Measurements from ENCODE around the gene PRKN. TPM values are rescaled to one million over a fixed set of nuclear protein-coding genes. Genes with fewer than 3 reads are reported as not detected.

Gene PRKN
- total RNA-seq, 2 donors from 2014 or later, result 8.3 to 8.4 TPM

GRCh38 chr6:161694995-161695394, 1032.6 kb downstream of the PRKN start:
- no peak overlapping the region for H3K27ac Mint-ChIP-seq
- peaks cover 13% of the 10 kb centered on the region for H3K27me3 Mint-ChIP-seq
- H3K4me1 Mint-ChIP-seq, result no peaks in the 10 kb centered on the region
- no peaks in the 10 kb centered on the region for H3K9me3 ChIP-seq (ENCODE audit: control insufficient read depth, low read length, poor library complexity, severe bottlenecking)
- H3K36me3 Mint-ChIP-seq (ENCODE audit: low read depth), result no peaks in the 10 kb centered on the region
- H3K4me3 Mint-ChIP-seq, result no peak overlapping the region
- ATAC-seq (no peak), DNase-seq (no peak)

GRCh38 chr6:161686655-161687054, 1040.9 kb downstream of the PRKN start:
- ATAC-seq, result no peak
- no peaks in the 10 kb centered on the region for H3K27me3 Mint-ChIP-seq

GRCh38 chr6:161684731-161685475, 1042.7 kb downstream of the PRKN start:
- Mint-ChIP-seq H3K27me3 (no peaks in the 10 kb centered on the region), H3K27ac (no peak overlapping the region), H3K36me3 (ENCODE audit: low read depth) (peaks cover 2% of the 10 kb centered on the region), H3K4me3 (no peak overlapping the region), H3K4me1 (no peaks in the 10 kb centered on the region)
- DNase-seq (no peak), ATAC-seq (no peak)
- no peaks in the 10 kb centered on the region for H3K9me3 ChIP-seq (ENCODE audit: control insufficient read depth, low read length, poor library complexity, severe bottlenecking)

More at GRCh38 chr6:161686655-161687054, 1040.9 kb downstream of the PRKN start:
- H3K27ac Mint-ChIP-seq, result no peak overlapping the region
- no peaks in the 10 kb centered on the region for H3K9me3 ChIP-seq (ENCODE audit: control insufficient read depth, low read length, poor library complexity, severe bottlenecking)
- DNase-seq, result no peak
- H3K4me1 Mint-ChIP-seq, result no peaks in the 10 kb centered on the region
- peaks cover 2% of the 10 kb centered on the region for H3K36me3 Mint-ChIP-seq (ENCODE audit: low read depth)
- H3K4me3 Mint-ChIP-seq, result no peak overlapping the region

DNA sequence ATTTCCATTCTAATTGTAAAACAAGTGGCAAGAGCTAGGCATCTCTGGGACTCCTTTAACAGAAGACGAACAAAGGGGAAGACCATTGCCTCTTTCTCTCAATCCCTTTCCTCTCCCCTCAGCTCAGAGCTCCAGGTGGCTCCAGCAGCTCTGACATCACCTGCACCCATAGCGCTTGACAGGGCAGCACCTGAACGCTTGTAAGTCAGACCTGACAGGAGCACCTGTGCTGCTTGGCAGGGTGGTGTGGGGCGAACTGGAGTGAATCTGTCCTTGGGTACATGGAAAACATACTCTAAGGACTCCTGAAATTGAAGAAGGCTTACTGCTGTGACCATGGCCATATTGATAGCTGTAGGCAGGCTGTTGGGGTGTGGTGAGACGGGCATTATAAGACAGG, 1044.2 kb downstream of the PRKN start:
- H3K36me3 Mint-ChIP-seq (ENCODE audit: low read depth), result peaks cover 2% of the 10 kb centered on the region
- no peaks in the 10 kb centered on the region for H3K27me3 Mint-ChIP-seq
- DNase-seq (no peak), ATAC-seq (no peak)
- no peaks in the 10 kb centered on the region for H3K4me1 Mint-ChIP-seq
- no peak overlapping the region for H3K27ac Mint-ChIP-seq
- no peaks in the 10 kb centered on the region for H3K9me3 ChIP-seq (ENCODE audit: control insufficient read depth, low read length, poor library complexity, severe bottlenecking)
- no peak overlapping the region for H3K4me3 Mint-ChIP-seq

GRCh38 chr6:161682982-161683381, 1044.6 kb downstream of the PRKN start:
- Mint-ChIP-seq H3K36me3 (ENCODE audit: low read depth) (peaks cover 2% of the 10 kb centered on the region), H3K4me1 (no peaks in the 10 kb centered on the region), H3K4me3 (no peak overlapping the region), H3K27ac (no peak overlapping the region), H3K27me3 (no peaks in the 10 kb centered on the region)
- no peaks in the 10 kb centered on the region for H3K9me3 ChIP-seq (ENCODE audit: control insufficient read depth, low read length, poor library complexity, severe bottlenecking)
- DNase-seq, result no peak
- ATAC-seq, result no peak

DNA sequence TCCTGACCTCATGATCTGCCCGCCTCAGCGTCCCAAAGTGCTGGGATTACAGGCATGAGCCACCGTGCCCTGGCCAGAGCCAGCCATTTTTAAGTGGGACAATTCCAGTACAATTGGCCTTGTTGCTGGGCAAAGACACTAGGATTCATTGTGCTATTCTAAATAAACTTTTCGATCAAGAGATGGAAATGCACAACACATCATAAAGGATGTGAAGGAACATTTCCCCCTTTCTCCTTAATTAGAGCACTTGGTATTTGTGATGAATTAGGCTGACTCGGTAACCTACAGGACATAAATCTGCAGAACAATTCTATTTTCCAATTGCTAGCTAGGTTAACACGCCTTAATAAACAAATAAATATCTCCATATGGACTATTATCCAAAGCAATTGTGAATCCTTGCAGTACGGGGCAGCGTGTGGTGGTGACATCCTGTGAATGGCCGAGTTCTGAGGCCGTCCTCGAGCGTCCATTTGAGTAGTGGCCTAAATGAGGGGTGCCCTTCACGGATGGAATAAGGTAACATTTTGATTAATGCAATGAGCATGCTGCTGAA, 1047.5 kb downstream of the PRKN start:
- Mint-ChIP-seq H3K4me3 (no peak overlapping the region), H3K27ac (no peak overlapping the region), H3K27me3 (no peaks in the 10 kb centered on the region), H3K36me3 (ENCODE audit: low read depth) (no peaks in the 10 kb centered on the region), H3K4me1 (no peaks in the 10 kb centered on the region)
- ATAC-seq (no peak), DNase-seq (no peak)
- H3K9me3 ChIP-seq (ENCODE audit: control insufficient read depth, low read length, poor library complexity, severe bottlenecking), result no peaks in the 10 kb centered on the region

DNA sequence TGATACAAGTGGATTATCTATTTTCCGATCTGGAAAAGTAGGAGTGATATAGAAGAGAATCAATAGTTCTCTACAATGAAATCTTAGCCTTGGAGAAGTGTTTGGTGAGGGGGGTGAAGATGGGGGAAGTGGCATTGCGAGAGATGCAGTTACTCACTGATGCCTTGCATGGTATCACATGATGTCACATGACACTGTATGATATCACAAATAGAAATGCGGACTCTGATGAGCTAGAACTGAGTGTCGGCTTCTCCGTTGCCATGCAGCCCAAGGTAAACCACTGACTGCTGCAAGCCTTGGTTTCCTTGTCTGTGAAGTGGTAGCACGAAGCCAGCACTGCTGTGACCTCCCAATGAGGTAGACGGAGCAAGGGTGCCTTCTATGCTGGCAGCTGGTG, 1050.4 kb downstream of the PRKN start:
- no peak for ATAC-seq
- no peaks in the 10 kb centered on the region for H3K36me3 Mint-ChIP-seq (ENCODE audit: low read depth)
- H3K27me3 Mint-ChIP-seq, result no peaks in the 10 kb centered on the region

GRCh38 chr6:161676586-161676985, 1051.0 kb downstream of the PRKN start:
- DNase-seq, result no peak
- no peaks in the 10 kb centered on the region for H3K27me3 Mint-ChIP-seq
- no peak for ATAC-seq
- H3K27ac Mint-ChIP-seq, result no peak overlapping the region
- no peaks in the 10 kb centered on the region for H3K36me3 Mint-ChIP-seq (ENCODE audit: low read depth)
- H3K9me3 ChIP-seq (ENCODE audit: control insufficient read depth, low read length, poor library complexity, severe bottlenecking), result no peaks in the 10 kb centered on the region
- no peak overlapping the region for H3K4me3 Mint-ChIP-seq
- H3K4me1 Mint-ChIP-seq, result no peaks in the 10 kb centered on the region

More for the DNA sequence above, 1050.4 kb downstream of the PRKN start:
- no peak for DNase-seq
- H3K9me3 ChIP-seq (ENCODE audit: control insufficient read depth, low read length, poor library complexity, severe bottlenecking), result no peaks in the 10 kb centered on the region
- Mint-ChIP-seq H3K4me1 (no peaks in the 10 kb centered on the region), H3K4me3 (no peak overlapping the region), H3K27ac (no peak overlapping the region)

DNA sequence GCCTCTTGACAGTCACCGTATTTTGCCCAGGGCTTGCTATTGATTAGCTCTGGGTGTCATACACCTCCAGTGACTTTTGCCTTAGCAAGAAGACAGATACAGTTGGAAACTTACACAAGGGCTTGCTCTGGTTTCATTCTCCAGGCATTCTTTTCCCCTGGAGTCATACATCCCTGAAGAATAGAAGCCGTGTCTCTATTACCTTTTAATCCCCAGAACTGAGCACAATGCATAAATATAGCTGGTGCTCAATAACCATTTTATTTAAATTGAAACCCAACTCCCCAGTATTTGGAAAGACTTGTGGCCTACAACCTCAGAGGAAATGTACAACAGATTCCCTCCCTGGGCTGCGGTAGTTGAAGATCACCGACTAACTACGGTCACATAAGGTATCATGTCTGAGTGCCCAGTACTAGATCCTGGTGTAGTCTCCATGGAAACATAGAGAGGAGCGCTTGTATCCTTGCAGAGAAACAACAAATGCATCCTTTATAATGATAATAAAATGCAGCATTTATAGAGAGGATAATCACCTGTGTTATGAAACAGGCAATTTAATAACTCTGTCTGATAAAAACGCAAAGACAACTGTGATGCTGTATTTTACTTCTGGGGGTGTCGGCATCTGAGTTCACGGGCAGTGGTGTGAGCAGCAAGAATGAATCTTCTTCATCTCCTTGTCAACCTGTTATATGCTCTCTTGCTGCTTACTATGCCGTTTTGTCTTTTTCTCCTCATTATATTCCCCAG, 1052.5 kb downstream of the PRKN start:
- Mint-ChIP-seq H3K27me3 (no peaks in the 10 kb centered on the region), H3K4me1 (no peaks in the 10 kb centered on the region), H3K4me3 (no peak overlapping the region), H3K36me3 (ENCODE audit: low read depth) (no peaks in the 10 kb centered on the region), H3K27ac (no peak overlapping the region)
- no peak for DNase-seq
- no peak for ATAC-seq
- no peaks in the 10 kb centered on the region for H3K9me3 ChIP-seq (ENCODE audit: control insufficient read depth, low read length, poor library complexity, severe bottlenecking)

GRCh38 chr6:161673026-161673425, 1054.5 kb downstream of the PRKN start:
- no peak overlapping the region for H3K4me3 Mint-ChIP-seq
- H3K9me3 ChIP-seq (ENCODE audit: control insufficient read depth, low read length, poor library complexity, severe bottlenecking), result no peaks in the 10 kb centered on the region
- H3K27ac Mint-ChIP-seq, result no peak overlapping the region
- H3K4me1 Mint-ChIP-seq, result no peaks in the 10 kb centered on the region
- ATAC-seq (no peak), DNase-seq (no peak)
- H3K27me3 Mint-ChIP-seq, result no peaks in the 10 kb centered on the region
- H3K36me3 Mint-ChIP-seq (ENCODE audit: low read depth), result no peaks in the 10 kb centered on the region

GRCh38 chr6:161671117-161671516, 1056.4 kb downstream of the PRKN start:
- ATAC-seq, result no peak
- DNase-seq, result no peak
- Mint-ChIP-seq H3K27ac (no peak overlapping the region), H3K36me3 (ENCODE audit: low read depth) (no peaks in the 10 kb centered on the region), H3K4me3 (no peak overlapping the region), H3K4me1 (no peaks in the 10 kb centered on the region), H3K27me3 (no peaks in the 10 kb centered on the region)
- H3K9me3 ChIP-seq (ENCODE audit: control insufficient read depth, low read length, poor library complexity, severe bottlenecking), result no peaks in the 10 kb centered on the region

DNA sequence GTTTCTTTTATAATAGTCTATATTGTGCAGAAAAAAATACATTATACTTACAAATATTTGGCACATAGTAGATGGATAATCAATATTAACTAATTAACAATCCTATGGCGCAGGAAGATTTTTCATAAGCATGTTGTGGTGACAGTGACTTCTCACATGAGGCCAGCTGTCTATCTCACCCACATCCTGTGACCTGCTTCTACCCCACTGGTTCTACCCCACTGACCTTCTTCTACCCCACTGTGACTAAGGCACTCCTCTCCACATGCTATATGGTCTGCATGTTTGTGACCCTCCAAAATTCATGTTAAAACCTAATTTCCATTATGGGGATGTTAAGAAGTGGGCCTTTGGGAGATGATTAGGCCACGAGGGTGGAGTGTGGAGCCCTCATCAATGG, 1058.9 kb downstream of the PRKN start:
- H3K27me3 Mint-ChIP-seq, result no peaks in the 10 kb centered on the region
- H3K4me1 Mint-ChIP-seq, result no peaks in the 10 kb centered on the region
- no peaks in the 10 kb centered on the region for H3K9me3 ChIP-seq (ENCODE audit: control insufficient read depth, low read length, poor library complexity, severe bottlenecking)
- DNase-seq (no peak), ATAC-seq (no peak)
- H3K27ac Mint-ChIP-seq, result no peak overlapping the region
- H3K36me3 Mint-ChIP-seq (ENCODE audit: low read depth), result no peaks in the 10 kb centered on the region
- H3K4me3 Mint-ChIP-seq, result no peak overlapping the region

- H3K27me3 Mint-ChIP-seq, result no peaks in the 10 kb centered on the region
- H3K36me3 Mint-ChIP-seq (ENCODE audit: low read depth), result no peaks in the 10 kb centered on the region
- ATAC-seq, result no peak
- H3K9me3 ChIP-seq (ENCODE audit: control insufficient read depth, low read length, poor library complexity, severe bottlenecking), result no peaks in the 10 kb centered on the region
- H3K27ac Mint-ChIP-seq, result no peak overlapping the region
- H3K4me1 Mint-ChIP-seq, result no peaks in the 10 kb centered on the region
- H3K4me3 Mint-ChIP-seq, result no peak overlapping the region
- no peak for DNase-seq
These were observed 1059.6 kb downstream of the PRKN start for GRCh38 chr6:161667957-161668356.

Measured in T-helper 17 cell (primary cell).